Measurements from ENCODE around the gene SMIM45.
"Not testable (repeated sequence)": the region's sequence is repeated elsewhere in the genome, so short reads cannot be mapped to it uniquely, and the experiment has no call there.

Gene SMIM45

GRCh38 chr22:41932353-41932752 is 19.6 kb upstream of the SMIM45 start:
- DNase-seq (ENCODE audit: low spot score) = no peak
- in situ Hi-C loops (cut with HindIII; ENCODE audit: low sequenced_read_pairs) = no loop called here

GRCh38 chr22:41933411-41934177 is 18.4 kb upstream of the SMIM45 start:
- in situ Hi-C loops (cut with HindIII; ENCODE audit: low sequenced_read_pairs) = no loop called here
- DNase-seq (ENCODE audit: low spot score) = no peak

- in situ Hi-C loops (cut with HindIII; ENCODE audit: low sequenced_read_pairs) = no loop called here
- peak; percentile 94 for DNase-seq (ENCODE audit: low spot score)
Observed at GRCh38 chr22:41934284-41935014, 17.5 kb upstream of the SMIM45 start.

GRCh38 chr22:41935015-41935351 is 17.0 kb upstream of the SMIM45 start:
- in situ Hi-C loops (cut with HindIII; ENCODE audit: low sequenced_read_pairs) = no loop called here
- peak; percentile 97 for DNase-seq (ENCODE audit: low spot score)

- in situ Hi-C loops (cut with HindIII; ENCODE audit: low sequenced_read_pairs) = no loop called here
- DNase-seq (ENCODE audit: low spot score) = no peak
Observed at GRCh38 chr22:41935509-41935908, 16.4 kb upstream of the SMIM45 start.

- no peak for DNase-seq (ENCODE audit: low spot score)
- in situ Hi-C loops (cut with HindIII; ENCODE audit: low sequenced_read_pairs) = no loop called here
Observed at GRCh38 chr22:41936894-41937169, 15.1 kb upstream of the SMIM45 start.

- in situ Hi-C loops (cut with HindIII; ENCODE audit: low sequenced_read_pairs) = no loop called here
- DNase-seq (ENCODE audit: low spot score) = no peak
Observed at GRCh38 chr22:41939981-41940831, 11.7 kb upstream of the SMIM45 start.

GRCh38 chr22:41940832-41941765 is 10.9 kb upstream of the SMIM45 start:
- DNase-seq (ENCODE audit: low spot score) = peak; percentile 93
- in situ Hi-C loops (cut with HindIII; ENCODE audit: low sequenced_read_pairs) = no loop called here

- in situ Hi-C loops (cut with HindIII; ENCODE audit: low sequenced_read_pairs) = no loop called here
- no peak for DNase-seq (ENCODE audit: low spot score)
Observed at GRCh38 chr22:41943661-41944209, 8.2 kb upstream of the SMIM45 start.

- in situ Hi-C loops (cut with HindIII; ENCODE audit: low sequenced_read_pairs) = no loop called here
- peak; percentile 96 for DNase-seq (ENCODE audit: low spot score)
Observed at GRCh38 chr22:41946629-41947423, 5.1 kb upstream of the SMIM45 start, which contains the start of gene CENPM. Gene CENPM, minus strand, starts transcription at chr22:41947152. Its CDS starts 76 bp downstream, at chr22:41947076.

GRCh38 chr22:41947424-41948080 is 4.4 kb upstream of the SMIM45 start:
- in situ Hi-C loops (cut with HindIII; ENCODE audit: low sequenced_read_pairs) = no loop called here
- DNase-seq (ENCODE audit: low spot score) = no peak

GRCh38 chr22:41948142-41948541 is 3.8 kb upstream of the SMIM45 start:
- in situ Hi-C loops (cut with HindIII; ENCODE audit: low sequenced_read_pairs) = no loop called here
- DNase-seq (ENCODE audit: low spot score) = no peak

- DNase-seq (ENCODE audit: low spot score); in situ Hi-C loops (cut with HindIII; ENCODE audit: low sequenced_read_pairs): not testable (repeated sequence)
Observed at GRCh38 chr22:41948928-41949296, 3.0 kb upstream of the SMIM45 start.

GRCh38 chr22:41949297-41949965 is 2.5 kb upstream of the SMIM45 start:
- no peak for DNase-seq (ENCODE audit: low spot score)
- in situ Hi-C loops (cut with HindIII; ENCODE audit: low sequenced_read_pairs) = no loop called here

- no peak for DNase-seq (ENCODE audit: low spot score)
- in situ Hi-C loops (cut with HindIII; ENCODE audit: low sequenced_read_pairs) = no loop called here
Observed at GRCh38 chr22:41952713-41953112, 763 bp downstream of the SMIM45 start.

- no peak for DNase-seq (ENCODE audit: low spot score)
- in situ Hi-C loops (cut with HindIII; ENCODE audit: low sequenced_read_pairs) = no loop called here
Observed at GRCh38 chr22:41957941-41958556, 6.1 kb downstream of the SMIM45 start.

Data from G401 (cell line).